G401 (cell line): ENCODE results near the gene LRRC23. TPM values are rescaled to one million over a fixed set of nuclear protein-coding genes. Genes with fewer than 3 reads are reported as not detected.

ENCODE experiments used
- DNase-seq: peaks from one replicate; pipeline ENCODE4 v3.0.0-alpha.2; 2015; ENCODE audit warnings: low spot score
- in situ Hi-C: cut with HindIII; loops from 2 replicates; pipeline ENCODE4 v1.10.0; 2016; ENCODE audit warnings: low sequenced_read_pairs, mixed read lengths
- total RNA-seq: library from RNA; depleted of rRNA; stranded (reverse); fragments of >200 nt; shearing (Covaris generic); gene quantifications from 2 replicates; pipeline ENCODE4 v1.2.3, GENCODE V29; 2014; rRNA removed

Gene LRRC23
- total RNA-seq, 1 experiment from 2014 or later, result 7.0 TPM

- peak; percentile 33 for DNase-seq
- in situ Hi-C loops, result no loop called here
These were observed 57.2 kb downstream of the LRRC23 start for GRCh38 chr12:6961695-6962284.

GRCh38 chr12:6962285-6963015 is 57.8 kb downstream of the LRRC23 start:
- in situ Hi-C loops, result no loop called here
- DNase-seq, result no peak

GRCh38 chr12:6963016-6963731 is 58.6 kb downstream of the LRRC23 start:
- no peak for DNase-seq
- in situ Hi-C loops, result no loop called here

Other genes with a start within 250 kb of the LRRC23 start
- gene ING4, start 241.7 kb upstream of the LRRC23 start, total RNA-seq, result 33.0 and 47.7 TPM in 2 replicates
- gene ZNF384, start 215.4 kb upstream of the LRRC23 start, total RNA-seq, result 14.9 and 25.5 TPM in 2 replicates
- 0.44 and 4.4 TPM in 2 replicates for gene PIANP, start 204.0 kb upstream of the LRRC23 start, total RNA-seq
- 47.0 and 47.6 TPM in 2 replicates for gene COPS7A, start 180.8 kb upstream of the LRRC23 start, total RNA-seq
- gene MLF2, start 151.7 kb upstream of the LRRC23 start, total RNA-seq, result 342 and 364 TPM in 2 replicates
- 259 and 267 TPM in 2 replicates for gene PTMS, start 138.5 kb upstream of the LRRC23 start, total RNA-seq
- 0.31 and 0.58 TPM in 2 replicates for gene LAG3, start 132.3 kb upstream of the LRRC23 start, total RNA-seq
- 0.34 and 1.3 TPM in 2 replicates for gene CD4, start 115.3 kb upstream of the LRRC23 start, total RNA-seq
- 37.7 and 59.0 TPM in 2 replicates for gene GPR162, start 83.0 kb upstream of the LRRC23 start, total RNA-seq
- gene P3H3, start 76.4 kb upstream of the LRRC23 start, total RNA-seq, result 56.4 and 70.5 TPM in 2 replicates
- gene GNB3, start 63.9 kb upstream of the LRRC23 start, total RNA-seq, result 0.25 and 3.8 TPM in 2 replicates
- 84.2 and 103 TPM in 2 replicates for gene CDCA3, start 53.5 kb upstream of the LRRC23 start, total RNA-seq
- gene USP5, start 52.7 kb upstream of the LRRC23 start, total RNA-seq, result 137 and 156 TPM in 2 replicates
- 1,506 and 1,683 TPM in 2 replicates for gene TPI1, start 37.3 kb upstream of the LRRC23 start, total RNA-seq
- gene SPSB2, start 31.5 kb upstream of the LRRC23 start, total RNA-seq, result 30.6 and 38.3 TPM in 2 replicates
- gene ENO2, start 9.8 kb downstream of the LRRC23 start, total RNA-seq, result 3.3 and 13.2 TPM in 2 replicates
- gene ATN1, start 23.1 kb downstream of the LRRC23 start, total RNA-seq, result 2.2 and 6.2 TPM in 2 replicates
- gene RNU7-1, start 39.0 kb downstream of the LRRC23 start, total RNA-seq, result not detected in 2 replicates
- gene C12orf57, start 39.2 kb downstream of the LRRC23 start, total RNA-seq, result 88.1 and 132 TPM in 2 replicates
- gene PTPN6, start 46.5 kb downstream of the LRRC23 start, total RNA-seq, result 12.1 and 16.6 TPM in 2 replicates
- gene PHB2, start 65.8 kb downstream of the LRRC23 start, total RNA-seq, result 667 and 679 TPM in 2 replicates
- 76.4 and 83.4 TPM in 2 replicates for gene EMG1, start 66.1 kb downstream of the LRRC23 start, total RNA-seq
- gene LPCAT3, start 113.7 kb downstream of the LRRC23 start, total RNA-seq, result 59.1 and 68.3 TPM in 2 replicates
- gene C1S, start 155.9 kb downstream of the LRRC23 start, total RNA-seq, result 3.3 and 4.1 TPM in 2 replicates
- 0.78 and 0.98 TPM in 2 replicates for gene C1R, start 187.6 kb downstream of the LRRC23 start, total RNA-seq
- gene C1RL, start 204.4 kb downstream of the LRRC23 start, total RNA-seq, result 3.9 and 5.4 TPM in 2 replicates
- gene RBP5, start 224.1 kb downstream of the LRRC23 start, total RNA-seq, result not detected in 2 replicates
- gene CLSTN3, start 225.5 kb downstream of the LRRC23 start, total RNA-seq, result 14.8 and 17.9 TPM in 2 replicates